Measurements from ENCODE around the gene IFT80.

- TF ChIP-seq EP300 (IDR thresholded peaks at IDR 0.05; ENCODE audit: borderline replicate concordance) (no peak), RAD21 (IDR thresholded peaks at IDR 0.05; ENCODE audit: low read depth) (no peak), YY1 (IDR thresholded peaks at IDR 0.05; ENCODE audit: low read depth) (no peak), REST (IDR thresholded peaks at IDR 0.05; ENCODE audit: low read depth) (no peak), TEAD4 (IDR thresholded peaks at IDR 0.05) (no peak), TAF1 (IDR thresholded peaks at IDR 0.05; ENCODE audit: low read depth) (no peak), ZBTB7A (IDR thresholded peaks at IDR 0.05; ENCODE audit: low read depth) (no peak), CEBPB (IDR thresholded peaks at IDR 0.05) (no peak), FOXM1 (IDR thresholded peaks at IDR 0.05; ENCODE audit: borderline replicate concordance, low read depth) (no peak), CREB1 (IDR thresholded peaks at IDR 0.05; ENCODE audit: low read depth) (no peak)
- TF ChIP-seq, protein P1, sequence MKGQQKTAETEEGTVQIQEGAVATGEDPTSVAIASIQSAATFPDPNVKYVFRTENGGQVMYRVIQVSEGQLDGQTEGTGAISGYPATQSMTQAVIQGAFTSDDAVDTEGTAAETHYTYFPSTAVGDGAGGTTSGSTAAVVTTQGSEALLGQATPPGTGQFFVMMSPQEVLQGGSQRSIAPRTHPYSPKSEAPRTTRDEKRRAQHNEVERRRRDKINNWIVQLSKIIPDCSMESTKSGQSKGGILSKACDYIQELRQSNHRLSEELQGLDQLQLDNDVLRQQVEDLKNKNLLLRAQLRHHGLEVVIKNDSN (IDR thresholded peaks at IDR 0.05) = no peak
- TF ChIP-seq, protein P2, sequence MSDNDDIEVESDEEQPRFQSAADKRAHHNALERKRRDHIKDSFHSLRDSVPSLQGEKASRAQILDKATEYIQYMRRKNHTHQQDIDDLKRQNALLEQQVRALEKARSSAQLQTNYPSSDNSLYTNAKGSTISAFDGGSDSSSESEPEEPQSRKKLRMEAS (IDR thresholded peaks at IDR 0.05) = no peak
Observed at GRCh38 chr3:160434071-160434470, 35.0 kb upstream of the IFT80 start.

All from Ishikawa (cell line).